Skeletal muscle cell (primary cell): ENCODE data around the gene SLC35A4.

Experiments used
- DNase-seq: peaks from one replicate; pipeline ENCODE4 v3.0.0-alpha.2; 2010; ENCODE audit warnings: low read depth
- H3K4me3 ChIP-seq: 2 replicates; pipeline ENCODE4 v1.5.1; 2011; ENCODE audit warnings: low read depth, mild to moderate bottlenecking, control low read depth, low read length, moderate library complexity

Gene SLC35A4

GRCh38 chr5:140564196-140565023 lies at the start of gene SLC35A4, which contains the start of gene APBB3:
Gene SLC35A4 (plus strand): TSS chr5:140564828. CDS start chr5:140567170, 2,342 bp downstream.
Gene APBB3 (minus strand): TSS chr5:140564598. CDS start chr5:140564245, 353 bp downstream.
- H3K4me3 ChIP-seq: peak within 1 kb of the TSS; percentile 96
- DNase-seq: peak; percentile 97

- DNase-seq: no peak
- no peak overlapping the region for H3K4me3 ChIP-seq
These were observed 40.6 kb upstream of the SLC35A4 start for GRCh38 chr5:140524003-140524402.

- no peak for DNase-seq
These were observed 24.4 kb upstream of the SLC35A4 start for GRCh38 chr5:140540227-140540626.

GRCh38 chr5:140542972-140543371 lies 21.7 kb upstream of the SLC35A4 start:
- no peak for DNase-seq
- no peak overlapping the region for H3K4me3 ChIP-seq

More at GRCh38 chr5:140540227-140540626, 24.4 kb upstream of the SLC35A4 start:
- H3K4me3 ChIP-seq: no peak overlapping the region

GRCh38 chr5:140544986-140545385 lies 19.6 kb upstream of the SLC35A4 start:
- no peak overlapping the region for H3K4me3 ChIP-seq
- no peak for DNase-seq

GRCh38 chr5:140545606-140546005 lies 19.0 kb upstream of the SLC35A4 start:
- no peak for DNase-seq
- no peak overlapping the region for H3K4me3 ChIP-seq

GRCh38 chr5:140546851-140547507 lies 17.6 kb upstream of the SLC35A4 start:
- H3K4me3 ChIP-seq: peak overlapping the region; percentile 28
- DNase-seq: no peak

- peak; percentile 88 for DNase-seq
- peak within 1 kb of the TSS; percentile 46 for H3K4me3 ChIP-seq
These were observed 16.9 kb upstream of the SLC35A4 start, which contains the start of gene EIF4EBP3 for GRCh38 chr5:140547508-140548299. Gene EIF4EBP3 (plus strand): TSS chr5:140547662. CDS start chr5:140547738, 76 bp downstream.

GRCh38 chr5:140548300-140548688 lies 16.3 kb upstream of the SLC35A4 start:
- no peak for DNase-seq
- peak overlapping the region; percentile 46 for H3K4me3 ChIP-seq

- H3K4me3 ChIP-seq: no peak overlapping the region
- DNase-seq: no peak
These were observed 15.8 kb upstream of the SLC35A4 start for GRCh38 chr5:140548791-140549190.

GRCh38 chr5:140549237-140550144 lies 15.1 kb upstream of the SLC35A4 start:
- DNase-seq: no peak
- no peak overlapping the region for H3K4me3 ChIP-seq

GRCh38 chr5:140550147-140551079 lies 14.2 kb upstream of the SLC35A4 start:
- no peak for DNase-seq
- no peak overlapping the region for H3K4me3 ChIP-seq

- no peak overlapping the region for H3K4me3 ChIP-seq
- no peak for DNase-seq
These were observed 12.8 kb upstream of the SLC35A4 start for GRCh38 chr5:140551872-140552271.

- no peak overlapping the region for H3K4me3 ChIP-seq
These were observed 11.0 kb upstream of the SLC35A4 start for GRCh38 chr5:140553657-140554056.

GRCh38 chr5:140554454-140554853 lies 10.2 kb upstream of the SLC35A4 start:
- no peak for DNase-seq
- H3K4me3 ChIP-seq: no peak overlapping the region

More at GRCh38 chr5:140553657-140554056, 11.0 kb upstream of the SLC35A4 start:
- no peak for DNase-seq

- DNase-seq: no peak
- peak overlapping the region; percentile 85 for H3K4me3 ChIP-seq
These were observed 8.8 kb upstream of the SLC35A4 start for GRCh38 chr5:140555747-140556312.

GRCh38 chr5:140556438-140556837 lies 8.2 kb upstream of the SLC35A4 start:
- H3K4me3 ChIP-seq: peak overlapping the region; percentile 85
- DNase-seq: no peak
